ENCODE results near the gene ZBTB7C.

Gene ZBTB7C

DNA sequence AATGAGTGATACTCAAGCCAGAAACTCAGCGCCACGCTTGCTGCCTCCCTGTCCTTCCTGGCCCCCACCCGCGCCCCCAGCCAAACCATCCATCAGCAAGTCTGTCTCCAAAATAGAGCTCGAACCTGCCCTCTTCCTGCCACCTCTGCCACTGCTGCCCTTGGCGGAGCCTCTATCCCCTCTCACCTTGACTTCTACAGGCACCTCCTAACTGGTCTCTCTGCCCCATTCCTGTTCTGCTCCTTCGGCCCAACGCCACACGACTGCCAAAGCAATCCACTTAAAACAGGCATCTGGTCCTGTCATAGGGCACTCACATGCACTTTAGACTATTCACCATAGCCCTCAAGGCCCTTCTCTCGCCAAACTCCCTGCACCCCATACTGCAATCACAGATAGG is 268.5 kb downstream of the ZBTB7C start:
- no peak overlapping the region for H3K4me3 ChIP-seq (ENCODE audit: low read depth, low read length)
- no peak for DNase-seq (ENCODE audit: low read depth)
- TF ChIP-seq, protein P1, sequence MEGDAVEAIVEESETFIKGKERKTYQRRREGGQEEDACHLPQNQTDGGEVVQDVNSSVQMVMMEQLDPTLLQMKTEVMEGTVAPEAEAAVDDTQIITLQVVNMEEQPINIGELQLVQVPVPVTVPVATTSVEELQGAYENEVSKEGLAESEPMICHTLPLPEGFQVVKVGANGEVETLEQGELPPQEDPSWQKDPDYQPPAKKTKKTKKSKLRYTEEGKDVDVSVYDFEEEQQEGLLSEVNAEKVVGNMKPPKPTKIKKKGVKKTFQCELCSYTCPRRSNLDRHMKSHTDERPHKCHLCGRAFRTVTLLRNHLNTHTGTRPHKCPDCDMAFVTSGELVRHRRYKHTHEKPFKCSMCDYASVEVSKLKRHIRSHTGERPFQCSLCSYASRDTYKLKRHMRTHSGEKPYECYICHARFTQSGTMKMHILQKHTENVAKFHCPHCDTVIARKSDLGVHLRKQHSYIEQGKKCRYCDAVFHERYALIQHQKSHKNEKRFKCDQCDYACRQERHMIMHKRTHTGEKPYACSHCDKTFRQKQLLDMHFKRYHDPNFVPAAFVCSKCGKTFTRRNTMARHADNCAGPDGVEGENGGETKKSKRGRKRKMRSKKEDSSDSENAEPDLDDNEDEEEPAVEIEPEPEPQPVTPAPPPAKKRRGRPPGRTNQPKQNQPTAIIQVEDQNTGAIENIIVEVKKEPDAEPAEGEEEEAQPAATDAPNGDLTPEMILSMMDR (IDR thresholded peaks at IDR 0.05; ENCODE audit: control insufficient read depth, extremely low read depth, insufficient read depth), result no peak

GRCh38 chr18:48139431-48140347 is 269.5 kb downstream of the ZBTB7C start:
- TF ChIP-seq, protein P1 (IDR thresholded peaks at IDR 0.05; ENCODE audit: control insufficient read depth, extremely low read depth, insufficient read depth), result no peak
- H3K4me3 ChIP-seq (ENCODE audit: low read depth, low read length), result no peak overlapping the region
- DNase-seq (ENCODE audit: low read depth), result no peak

- no peak overlapping the region for H3K4me3 ChIP-seq (ENCODE audit: low read depth, low read length)
- DNase-seq (ENCODE audit: low read depth), result no peak
- TF ChIP-seq, protein P1 (IDR thresholded peaks at IDR 0.05; ENCODE audit: control insufficient read depth, extremely low read depth, insufficient read depth), result no peak
Measured at GRCh38 chr18:48138660-48139430, 270.3 kb downstream of the ZBTB7C start.

DNA sequence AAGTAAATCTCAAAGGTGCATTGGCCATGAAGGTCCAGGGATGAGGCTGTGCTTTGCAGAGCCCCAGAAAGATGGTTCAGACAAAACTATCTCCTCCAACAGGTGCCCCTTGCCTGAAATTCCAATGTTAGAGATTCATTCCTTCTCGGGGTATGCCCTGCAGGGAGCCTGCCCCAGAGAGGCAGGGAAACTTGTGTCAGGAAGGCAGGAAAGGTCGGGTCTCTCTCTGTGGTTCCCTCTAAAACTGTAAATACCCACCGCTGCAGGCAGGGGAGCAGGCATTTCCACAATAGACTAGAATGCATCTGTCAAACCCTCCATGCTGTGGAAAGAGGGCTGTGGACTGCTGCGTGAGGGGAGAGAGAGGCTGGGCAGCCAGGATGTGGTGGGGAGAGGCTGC is 271.0 kb downstream of the ZBTB7C start:
- DNase-seq (ENCODE audit: low read depth), result no peak
- TF ChIP-seq, protein P1 (IDR thresholded peaks at IDR 0.05; ENCODE audit: control insufficient read depth, extremely low read depth, insufficient read depth), result no peak
- H3K4me3 ChIP-seq (ENCODE audit: low read depth, low read length), result no peak overlapping the region

- DNase-seq (ENCODE audit: low read depth), result no peak
- H3K4me3 ChIP-seq (ENCODE audit: low read depth, low read length), result no peak overlapping the region
- TF ChIP-seq, protein P1 (IDR thresholded peaks at IDR 0.05; ENCODE audit: control insufficient read depth, extremely low read depth, insufficient read depth), result no peak
Measured at GRCh38 chr18:48137374-48138081, 271.7 kb downstream of the ZBTB7C start.

GRCh38 chr18:48136827-48137373 is 272.3 kb downstream of the ZBTB7C start:
- TF ChIP-seq, protein P1 (IDR thresholded peaks at IDR 0.05; ENCODE audit: control insufficient read depth, extremely low read depth, insufficient read depth), result no peak
- no peak for DNase-seq (ENCODE audit: low read depth)
- no peak overlapping the region for H3K4me3 ChIP-seq (ENCODE audit: low read depth, low read length)

Measured in LNCaP clone FGC (cell line).